HG02678 (cell line): ENCODE results near the gene ART3.
"Not testable (repeated sequence)": the region's sequence is repeated elsewhere in the genome, so short reads cannot be mapped to it uniquely, and the experiment has no call there.

ENCODE experiments used
- ATAC-seq: cut with Tn5 transposase; IDR thresholded peaks from one replicate; pipeline ENCODE4 v1.9.1; 2021; ENCODE audit warnings: mild to moderate bottlenecking, moderate library complexity; ENCODE audit not compliant: unreplicated experiment

Gene ART3

GRCh38 chr4:76074468-76074867, at the start of gene ART3:
TSS of gene ART3 (plus strand) at chr4:76074709. CDS start at chr4:76075890, 1,181 bp downstream.
- ATAC-seq, result no peak

- ATAC-seq, result no peak
These were observed 46.2 kb upstream of the ART3 start for GRCh38 chr4:76028350-76028765.

- ATAC-seq, result no peak
These were observed 45.2 kb upstream of the ART3 start for GRCh38 chr4:76029300-76029699.

GRCh38 chr4:76035141-76035540, 39.4 kb upstream of the ART3 start:
- peak; percentile 56 for ATAC-seq

GRCh38 chr4:76035799-76036380, 38.6 kb upstream of the ART3 start, which contains the start of gene CXCL11:
TSS of gene CXCL11 (minus strand) at chr4:76036070. CDS start at chr4:76035987, 83 bp downstream.
- no peak for ATAC-seq

- no peak for ATAC-seq
These were observed 37.7 kb upstream of the ART3 start for GRCh38 chr4:76036855-76037254.

GRCh38 chr4:76042241-76042998, 32.1 kb upstream of the ART3 start:
- ATAC-seq, result not testable (repeated sequence)

GRCh38 chr4:76043306-76043705, 31.2 kb upstream of the ART3 start:
- not testable (repeated sequence) for ATAC-seq

- ATAC-seq, result not testable (repeated sequence)
These were observed 29.8 kb upstream of the ART3 start for GRCh38 chr4:76044686-76045085.

- not testable (repeated sequence) for ATAC-seq
These were observed 24.6 kb upstream of the ART3 start for GRCh38 chr4:76049860-76050416.

- ATAC-seq, result not testable (repeated sequence)
These were observed 23.9 kb upstream of the ART3 start for GRCh38 chr4:76050560-76051050.

GRCh38 chr4:76053730-76054129, 20.8 kb upstream of the ART3 start:
- ATAC-seq, result no peak

- ATAC-seq, result peak; percentile 98
These were observed 19.5 kb upstream of the ART3 start for GRCh38 chr4:76055016-76055415.

- no peak for ATAC-seq
These were observed 19.1 kb upstream of the ART3 start for GRCh38 chr4:76055421-76055820.

GRCh38 chr4:76058302-76058701, 16.2 kb upstream of the ART3 start:
- ATAC-seq, result peak; percentile 31

GRCh38 chr4:76058888-76059426, 15.6 kb upstream of the ART3 start:
- no peak for ATAC-seq

GRCh38 chr4:76059750-76060149, 14.8 kb upstream of the ART3 start:
- ATAC-seq, result no peak

- ATAC-seq, result no peak
These were observed 14.0 kb upstream of the ART3 start for GRCh38 chr4:76060506-76060905.

- ATAC-seq, result no peak
These were observed 13.1 kb upstream of the ART3 start for GRCh38 chr4:76061421-76061820.

GRCh38 chr4:76061982-76062381, 12.5 kb upstream of the ART3 start:
- peak; percentile 61 for ATAC-seq

- ATAC-seq, result no peak
These were observed 8.0 kb upstream of the ART3 start for GRCh38 chr4:76066546-76066945.
